HG03064 (cell line): Measurements from ENCODE around the gene LATS1.
"Not testable (repeated sequence)": the region's sequence is repeated elsewhere in the genome, so short reads cannot be mapped to it uniquely, and the experiment has no call there.

Experiments used
- ATAC-seq: cut with Tn5 transposase; IDR thresholded peaks from one replicate; pipeline ENCODE4 v1.9.1; 2021; ENCODE audit warnings: low read depth; ENCODE audit not compliant: unreplicated experiment

Gene LATS1

DNA sequence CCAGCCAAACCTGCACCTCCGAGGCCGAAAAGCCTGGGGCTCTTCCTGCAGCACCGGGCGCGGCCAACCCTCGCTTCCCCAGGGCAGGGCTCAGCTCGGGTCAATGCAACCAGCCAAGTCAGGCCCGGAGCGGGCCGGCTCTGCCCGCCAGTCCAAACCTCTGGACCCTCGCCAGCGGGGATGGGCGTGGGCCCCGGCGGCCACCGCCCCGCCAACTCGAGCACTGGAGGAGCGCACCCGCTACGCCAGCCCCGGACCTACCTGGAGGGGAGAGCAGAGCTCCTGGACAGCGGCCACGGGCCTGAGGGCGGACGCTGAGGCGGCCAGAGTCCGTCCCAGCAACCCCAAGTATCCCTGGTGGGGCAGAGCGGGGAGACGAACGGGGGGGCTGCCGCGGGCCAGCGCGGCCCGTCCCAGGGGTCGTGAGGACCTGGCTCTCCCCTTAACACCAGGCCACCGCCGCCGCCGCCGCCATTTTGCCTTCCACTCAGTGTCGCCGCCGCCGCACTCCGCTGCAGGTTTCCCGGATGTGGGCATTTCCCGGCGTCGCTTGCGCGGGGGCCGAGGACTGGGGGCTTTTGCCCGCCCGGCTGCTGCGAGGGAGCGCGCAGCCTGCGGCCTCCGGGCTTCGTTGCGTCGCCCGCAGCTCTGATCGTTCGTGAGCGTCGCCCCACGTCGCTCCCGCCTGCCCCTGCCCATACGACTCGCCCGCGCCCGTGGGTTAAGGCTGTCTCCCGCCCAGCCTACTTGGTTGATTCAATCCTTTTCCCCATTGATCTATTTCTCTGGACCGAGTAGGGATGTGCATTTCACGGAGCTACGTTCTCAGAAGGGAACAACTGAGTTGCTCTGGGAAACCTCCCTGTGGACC lies at the start of gene LATS1:
LATS1 (minus strand) TSS at position 514 of the 871 bp plus-strand sequence. CDS start 15,975 bp downstream, outside the sequence.
- peak; percentile 70 for ATAC-seq

DNA sequence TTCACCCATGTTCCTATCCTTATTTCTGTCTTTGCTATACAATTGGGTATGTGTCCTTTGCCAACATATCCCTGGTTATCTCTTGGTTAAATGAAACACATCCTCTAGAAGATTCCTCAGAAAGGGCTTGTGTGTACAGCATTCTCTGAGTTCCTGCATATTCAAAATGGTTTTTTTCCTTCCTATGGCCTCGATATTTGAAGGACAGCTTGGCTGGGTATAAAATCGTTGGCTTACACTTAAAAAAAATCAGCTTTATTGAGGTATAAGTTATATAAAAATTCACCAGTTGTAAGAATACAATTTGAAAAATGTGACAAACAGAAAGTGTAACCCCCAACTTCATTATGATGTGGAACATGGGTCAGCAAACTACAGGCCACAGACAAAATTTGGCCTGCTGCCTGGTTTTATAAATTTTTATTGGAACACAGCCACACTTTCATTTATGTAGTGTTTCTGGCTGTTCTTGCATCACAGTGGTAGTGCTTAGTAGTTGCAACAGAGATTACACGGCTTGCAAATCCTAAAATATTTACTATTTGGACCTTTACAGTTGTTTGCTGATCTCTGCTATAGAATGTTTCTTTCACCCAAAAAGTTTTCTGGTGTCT lies 48.4 kb upstream of the LATS1 start:
- ATAC-seq, result no peak

- ATAC-seq, result no peak
These were observed 46.0 kb upstream of the LATS1 start for GRCh38 chr6:149763866-149764265.

- peak; percentile 92 for ATAC-seq
These were observed 43.5 kb upstream of the LATS1 start for GRCh38 chr6:149761438-149761837.

DNA sequence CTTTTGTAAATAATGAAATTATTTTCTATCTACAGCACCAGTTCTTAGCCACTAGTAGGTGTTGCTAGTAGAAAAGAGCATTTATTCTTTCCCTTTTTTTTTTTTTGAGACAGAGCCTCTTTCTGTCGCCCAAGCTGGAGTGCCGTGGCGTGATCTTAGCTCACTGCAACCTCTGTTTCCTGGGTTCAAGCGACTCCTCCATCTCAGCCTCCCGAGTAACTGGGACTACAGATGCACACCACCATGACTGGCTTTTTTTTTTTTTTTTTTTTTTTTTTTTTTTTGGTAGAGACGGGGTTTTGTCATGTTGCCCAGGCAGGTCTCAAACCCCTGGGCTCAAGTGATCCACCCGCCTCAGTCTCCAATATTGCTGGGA lies 38.3 kb upstream of the LATS1 start:
- no peak for ATAC-seq

- ATAC-seq, result peak; percentile 81
These were observed 37.7 kb upstream of the LATS1 start for GRCh38 chr6:149755300-149756260.

GRCh38 chr6:149754548-149754947 lies 36.6 kb upstream of the LATS1 start:
- no peak for ATAC-seq

DNA sequence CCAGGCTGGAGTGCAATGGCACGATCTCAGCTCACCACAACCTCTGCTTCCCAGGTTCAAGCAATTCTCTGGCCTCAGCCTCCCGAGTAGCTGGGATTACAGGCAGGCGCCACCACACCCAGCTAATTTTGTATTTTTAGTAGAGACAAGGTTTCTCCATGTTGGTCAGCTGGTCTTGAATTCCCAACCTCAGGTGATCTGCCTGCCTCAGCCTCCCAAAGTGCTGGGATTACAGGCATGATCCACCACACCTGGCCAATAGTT lies 35.4 kb upstream of the LATS1 start:
- ATAC-seq, result not testable (repeated sequence)

DNA sequence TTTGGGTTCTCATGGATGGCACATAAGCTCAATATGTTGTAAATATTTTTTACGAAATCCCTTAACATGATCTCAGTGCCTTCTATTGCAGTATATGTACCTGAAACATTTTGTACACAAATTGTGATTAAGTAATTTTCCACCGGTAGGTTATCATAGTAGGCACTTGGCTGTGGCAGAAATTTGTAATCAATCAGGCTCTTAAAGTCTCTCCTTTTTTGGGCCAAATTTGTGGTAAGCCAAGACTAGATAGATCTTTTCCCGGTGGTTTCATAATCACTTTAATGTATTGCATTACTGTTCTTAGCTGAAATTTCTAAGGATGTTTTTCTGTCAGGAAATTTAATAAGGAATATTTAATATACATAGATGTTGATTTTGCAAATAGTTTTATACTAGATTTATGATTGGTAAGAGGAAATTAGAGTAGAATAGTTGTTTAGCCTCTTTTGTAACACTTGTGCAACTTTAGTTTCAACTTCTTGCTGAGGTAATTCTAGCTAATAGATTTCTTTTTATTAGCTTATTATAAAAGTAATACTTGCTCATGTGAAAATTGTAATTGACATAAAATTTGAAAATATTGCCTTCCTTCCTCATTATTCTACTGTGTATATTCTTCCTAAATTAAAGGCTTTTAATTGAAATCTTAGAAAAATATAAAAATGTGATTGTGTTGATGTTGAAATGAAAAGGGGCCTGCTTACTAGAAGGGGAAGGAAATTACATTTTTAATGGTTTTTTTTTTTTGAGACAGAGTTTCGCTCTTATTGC lies 34.9 kb upstream of the LATS1 start:
- no peak for ATAC-seq

DNA sequence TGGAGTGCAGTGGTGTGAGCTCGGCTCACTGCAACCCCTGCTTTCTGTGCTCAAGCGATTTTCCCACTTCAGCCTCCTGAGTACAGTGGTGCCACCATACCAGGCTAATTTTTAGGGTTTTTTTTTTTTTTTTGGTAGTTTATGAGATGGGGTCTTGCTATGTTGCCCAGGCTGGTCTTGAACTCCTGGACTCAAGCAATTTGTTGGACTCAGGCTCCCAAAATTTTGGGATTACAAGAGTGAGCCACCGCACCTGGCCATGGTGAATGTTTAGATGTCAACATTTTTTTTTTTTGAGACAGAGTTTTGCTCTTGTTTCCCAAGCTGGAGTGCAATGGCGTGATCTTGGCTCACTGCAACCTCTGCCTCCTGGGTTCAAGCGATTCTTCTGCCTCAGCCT lies 34.0 kb upstream of the LATS1 start:
- not testable (repeated sequence) for ATAC-seq

GRCh38 chr6:149751239-149751638 lies 33.3 kb upstream of the LATS1 start:
- no peak for ATAC-seq

DNA sequence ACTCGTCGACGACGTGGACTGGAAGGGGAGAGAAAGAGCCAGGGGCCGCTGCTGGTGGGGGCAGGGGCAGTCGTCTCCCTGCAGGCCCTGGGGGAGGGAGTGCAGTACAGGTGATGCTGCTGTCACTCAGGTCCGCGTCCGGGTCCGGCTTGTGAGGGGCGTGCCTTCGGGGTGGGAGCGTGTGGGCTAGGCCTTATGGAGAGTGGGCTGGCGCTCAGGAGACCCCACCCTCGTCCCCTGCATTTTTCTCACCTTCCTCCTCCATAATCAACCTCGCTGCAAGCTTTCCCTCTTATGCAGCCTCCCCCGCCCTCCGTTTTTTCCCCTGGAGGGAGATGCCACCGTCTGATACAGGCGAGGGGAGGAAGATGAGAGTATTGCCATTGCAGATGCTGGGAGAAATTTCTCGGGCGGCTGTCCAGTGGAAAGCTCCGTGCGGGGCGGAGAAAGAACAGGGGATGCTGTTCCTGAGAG lies 32.3 kb upstream of the LATS1 start:
- ATAC-seq, result peak; percentile 39

GRCh38 chr6:149749594-149750135 lies 31.8 kb upstream of the LATS1 start, which contains the start of gene PCMT1:
TSS of gene PCMT1 (plus strand) at chr6:149749741. CDS start at chr6:149749902, 161 bp downstream.
- ATAC-seq, result peak; percentile 85

DNA sequence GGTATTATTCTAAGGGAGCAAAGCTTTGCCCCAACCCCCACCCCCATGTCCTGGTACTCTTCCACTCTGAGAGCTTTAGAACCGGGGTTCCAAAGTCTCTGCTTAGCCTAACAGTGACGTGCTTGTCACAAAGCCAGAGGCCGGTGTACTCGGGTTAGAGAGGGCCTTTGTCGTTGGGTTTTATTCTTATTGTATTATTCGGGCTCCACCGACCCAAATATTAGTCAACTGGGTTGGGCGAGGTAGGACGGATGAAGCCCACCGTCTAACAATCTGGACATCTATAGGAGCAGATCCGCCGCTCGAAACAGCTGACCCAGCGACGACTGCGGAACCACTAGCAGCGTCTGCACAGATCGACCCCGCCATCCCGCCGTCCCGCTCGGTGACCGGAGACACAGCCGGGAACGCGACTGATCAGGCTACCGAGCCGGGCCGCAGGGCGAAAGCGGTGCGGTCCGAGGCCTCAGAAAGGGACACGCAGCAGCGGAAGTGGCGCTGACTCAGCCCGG lies 31.2 kb upstream of the LATS1 start:
- ATAC-seq, result not testable (repeated sequence)

GRCh38 chr6:149746147-149746946 lies 28.4 kb upstream of the LATS1 start, which contains the start of gene NUP43:
TSS of gene NUP43 (minus strand) at chr6:149746529. CDS start at chr6:149746495, 34 bp downstream.
- ATAC-seq, result peak; percentile 46

GRCh38 chr6:149745252-149745651 lies 27.4 kb upstream of the LATS1 start:
- ATAC-seq, result not testable (repeated sequence)

DNA sequence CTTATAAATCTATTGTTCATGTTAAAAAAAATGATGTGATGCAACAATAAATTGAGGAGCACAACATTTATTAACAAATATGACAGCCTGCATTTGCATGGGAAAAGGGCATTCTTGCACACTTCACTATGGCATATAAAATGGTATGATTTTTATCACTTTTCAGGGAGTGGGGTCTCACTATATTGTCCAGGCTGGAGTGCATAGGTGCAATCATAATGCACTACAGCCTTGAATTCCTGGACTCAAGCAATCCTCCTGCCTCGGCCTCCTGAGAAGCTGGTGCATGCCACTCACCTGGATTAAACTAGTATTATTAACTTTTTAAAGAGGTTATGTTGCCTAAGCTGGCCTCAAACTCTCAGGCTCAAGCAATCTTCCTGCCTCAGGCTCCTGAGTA lies 17.0 kb upstream of the LATS1 start:
- no peak for ATAC-seq

GRCh38 chr6:149733089-149733720 lies 15.3 kb upstream of the LATS1 start:
- ATAC-seq, result no peak
